22Rv1 (cell line): ENCODE measurements around the gene DNM1L.

Experiments
- CTCF ChIP-seq: fragments of 450-650 bp; IDR thresholded peaks from 2 replicates; pipeline ENCODE4 v1.5.1; 2017; ENCODE audit warnings: mild to moderate bottlenecking
- ZFX ChIP-seq: fragments of 450-650 bp; IDR thresholded peaks from 2 replicates; pipeline ENCODE4 v1.6.1; 2017; ENCODE audit warnings: antibody characterized with exemption, borderline replicate concordance

DNA sequence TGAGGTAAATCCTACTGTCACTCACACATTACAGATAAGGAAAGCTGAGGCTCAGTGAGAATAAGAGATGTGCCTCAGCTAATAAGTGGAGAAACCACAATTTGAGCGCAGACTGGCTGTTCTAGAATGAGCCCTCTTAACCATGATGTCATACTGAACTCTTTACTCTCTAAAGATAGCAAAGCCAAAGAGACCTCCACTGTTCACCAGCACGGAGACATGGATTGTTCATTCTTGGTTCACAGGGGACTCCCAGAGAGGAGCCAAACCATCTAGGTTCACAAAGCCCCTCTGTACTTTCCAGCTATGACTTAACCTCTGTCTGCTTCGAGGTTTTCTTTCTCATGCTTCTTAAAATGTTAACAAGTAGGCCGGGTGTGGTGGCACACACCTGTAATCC is 109.3 kb downstream of the DNM1L start:
- TF ChIP-seq CTCF, result no peak
- TF ChIP-seq ZFX, result no peak
